ENCODE measurements around the gene LURAP1L.

- TF ChIP-seq GATA2 (IDR thresholded peaks at IDR 0.05; ENCODE audit: low read depth, low read length) (no peak), GATA3 (IDR thresholded peaks at IDR 0.05; ENCODE audit: low read depth, low read length) (no peak)
Measured at GRCh38 chr9:12822111-12822510, 47.3 kb downstream of the LURAP1L start.

All from SH-SY5Y (cell line).